Central memory CD4-positive, alpha-beta T cell (primary cell): ENCODE results near the gene IGSF9B.
A peak's percentile ranks its signal among the peaks of the same experiment; 100 is the strongest.

Source experiments
- DNase-seq: peaks from one replicate; pipeline ENCODE4 v3.0.0; 2022

IGSF9B gene

GRCh38 chr11:133953547-133953946 is 3.2 kb downstream of the IGSF9B start:
- DNase-seq, result no peak

- DNase-seq, result no peak
Measured at GRCh38 chr11:133952199-133953190, 4.3 kb downstream of the IGSF9B start.

GRCh38 chr11:133951327-133952198 is 5.2 kb downstream of the IGSF9B start:
- no peak for DNase-seq

- DNase-seq, result no peak
Measured at GRCh38 chr11:133950874-133951326, 5.9 kb downstream of the IGSF9B start.

GRCh38 chr11:133950421-133950820 is 6.3 kb downstream of the IGSF9B start:
- no peak for DNase-seq

GRCh38 chr11:133949129-133949528 is 7.6 kb downstream of the IGSF9B start:
- no peak for DNase-seq

GRCh38 chr11:133948711-133949110 is 8.1 kb downstream of the IGSF9B start:
- DNase-seq, result no peak

GRCh38 chr11:133947321-133947756 is 9.4 kb downstream of the IGSF9B start:
- DNase-seq, result peak; percentile 75

GRCh38 chr11:133946541-133947318 is 10.0 kb downstream of the IGSF9B start:
- DNase-seq, result peak; percentile 44

GRCh38 chr11:133946051-133946450 is 10.7 kb downstream of the IGSF9B start:
- DNase-seq, result no peak

- DNase-seq, result peak; percentile 97
Measured at GRCh38 chr11:133945087-133945974, 11.4 kb downstream of the IGSF9B start.

- DNase-seq, result no peak
Measured at GRCh38 chr11:133943950-133944698, 12.6 kb downstream of the IGSF9B start.

- DNase-seq, result no peak
Measured at GRCh38 chr11:133942577-133942976, 14.2 kb downstream of the IGSF9B start.

GRCh38 chr11:133941546-133941945 is 15.2 kb downstream of the IGSF9B start:
- DNase-seq, result no peak

- DNase-seq, result no peak
Measured at GRCh38 chr11:133940034-133940433, 16.7 kb downstream of the IGSF9B start.

- DNase-seq, result no peak
Measured at GRCh38 chr11:133939558-133939957, 17.2 kb downstream of the IGSF9B start.

GRCh38 chr11:133938166-133938565 is 18.6 kb downstream of the IGSF9B start:
- DNase-seq, result no peak

- no peak for DNase-seq
Measured at GRCh38 chr11:133937468-133937867, 19.3 kb downstream of the IGSF9B start.

GRCh38 chr11:133937015-133937414 is 19.8 kb downstream of the IGSF9B start:
- no peak for DNase-seq

- no peak for DNase-seq
Measured at GRCh38 chr11:133936592-133936991, 20.2 kb downstream of the IGSF9B start.

- no peak for DNase-seq
Measured at GRCh38 chr11:133936136-133936535, 20.6 kb downstream of the IGSF9B start.
